Measurements from ENCODE around the gene MKI67. TPM values are rescaled to one million over a fixed set of nuclear protein-coding genes. Genes with fewer than 3 reads are reported as not detected.
A peak's percentile ranks its signal among the peaks of the same experiment; 100 is the strongest.

MKI67 gene
- total RNA-seq, 1 donor from 2014 or later, result 42.8 TPM

- DNase-seq (ENCODE audit: low spot score in 2 of 2, unreplicated experiment in 2 of 2), result peak in 1 of 2 experiments; percentile 35
- no peaks in the 10 kb centered on the region for H3K4me1 Mint-ChIP-seq
These were observed 34.5 kb downstream of the MKI67 start for GRCh38 chr10:128091636-128092210.

DNA sequence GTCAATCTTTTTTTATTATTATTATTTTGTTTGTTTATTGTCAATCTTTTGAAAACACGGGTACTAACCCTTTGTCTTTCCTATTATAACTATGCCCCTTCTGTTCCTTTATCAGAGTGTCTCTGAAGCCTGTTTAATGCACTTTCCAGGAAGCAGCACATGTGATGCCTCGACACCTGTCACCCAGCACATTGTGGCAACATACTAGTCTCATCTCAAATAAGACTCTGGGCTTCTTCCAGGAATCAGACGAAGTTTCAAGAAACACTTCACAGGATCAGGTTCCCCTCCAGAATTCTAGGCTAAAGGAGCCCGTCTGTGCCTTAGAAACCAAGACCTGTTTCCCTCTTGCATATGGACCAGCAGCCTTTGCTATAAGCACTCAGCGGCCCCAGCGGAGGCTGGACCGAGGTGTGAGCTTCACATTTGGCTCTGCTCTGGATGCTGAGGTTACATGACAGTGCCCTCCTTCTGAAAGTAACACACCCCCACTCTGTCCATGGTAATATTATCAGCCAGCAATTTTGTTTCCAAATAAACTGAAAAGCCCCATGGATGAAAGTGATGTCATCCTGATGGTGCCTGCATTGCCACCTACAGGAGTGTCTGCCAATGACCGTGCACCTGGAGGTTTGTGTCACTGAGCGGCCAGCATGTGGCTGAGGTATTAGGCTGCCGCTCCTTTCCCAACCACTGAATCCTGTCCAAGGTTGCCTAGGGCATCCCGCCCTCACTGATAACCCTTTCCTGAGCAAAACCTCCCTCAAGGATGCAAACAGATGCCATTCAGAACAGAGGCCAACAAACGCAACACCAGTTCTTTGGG lies 38.1 kb downstream of the MKI67 start:
- Mint-ChIP-seq H3K36me3 (no peaks in the 10 kb centered on the region), H3K9me3 (no peaks in the 10 kb centered on the region), H3K27ac (no peak overlapping the region), H3K4me1 (no peaks in the 10 kb centered on the region), H3K4me3 (no peak overlapping the region), H3K27me3 (ENCODE audit: low read depth) (no peaks in the 10 kb centered on the region)
- TF ChIP-seq, protein P1, sequence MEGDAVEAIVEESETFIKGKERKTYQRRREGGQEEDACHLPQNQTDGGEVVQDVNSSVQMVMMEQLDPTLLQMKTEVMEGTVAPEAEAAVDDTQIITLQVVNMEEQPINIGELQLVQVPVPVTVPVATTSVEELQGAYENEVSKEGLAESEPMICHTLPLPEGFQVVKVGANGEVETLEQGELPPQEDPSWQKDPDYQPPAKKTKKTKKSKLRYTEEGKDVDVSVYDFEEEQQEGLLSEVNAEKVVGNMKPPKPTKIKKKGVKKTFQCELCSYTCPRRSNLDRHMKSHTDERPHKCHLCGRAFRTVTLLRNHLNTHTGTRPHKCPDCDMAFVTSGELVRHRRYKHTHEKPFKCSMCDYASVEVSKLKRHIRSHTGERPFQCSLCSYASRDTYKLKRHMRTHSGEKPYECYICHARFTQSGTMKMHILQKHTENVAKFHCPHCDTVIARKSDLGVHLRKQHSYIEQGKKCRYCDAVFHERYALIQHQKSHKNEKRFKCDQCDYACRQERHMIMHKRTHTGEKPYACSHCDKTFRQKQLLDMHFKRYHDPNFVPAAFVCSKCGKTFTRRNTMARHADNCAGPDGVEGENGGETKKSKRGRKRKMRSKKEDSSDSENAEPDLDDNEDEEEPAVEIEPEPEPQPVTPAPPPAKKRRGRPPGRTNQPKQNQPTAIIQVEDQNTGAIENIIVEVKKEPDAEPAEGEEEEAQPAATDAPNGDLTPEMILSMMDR (IDR thresholded peaks at IDR 0.05; ENCODE audit: unreplicated experiment), result no peak
- DNase-seq (ENCODE audit: low spot score in 2 of 2, unreplicated experiment in 2 of 2), result no peak

More at GRCh38 chr10:128091636-128092210, 34.5 kb downstream of the MKI67 start:
- Mint-ChIP-seq H3K9me3 (no peaks in the 10 kb centered on the region), H3K27ac (no peak overlapping the region), H3K4me3 (no peak overlapping the region), H3K27me3 (ENCODE audit: low read depth) (no peaks in the 10 kb centered on the region), H3K36me3 (no peaks in the 10 kb centered on the region)
- TF ChIP-seq, protein P1 (IDR thresholded peaks at IDR 0.05; ENCODE audit: unreplicated experiment), result no peak

- TF ChIP-seq, protein P1 (IDR thresholded peaks at IDR 0.05; ENCODE audit: unreplicated experiment), result no peak
- Mint-ChIP-seq H3K9me3 (no peaks in the 10 kb centered on the region), H3K27ac (no peak overlapping the region), H3K36me3 (no peaks in the 10 kb centered on the region), H3K4me3 (no peak overlapping the region), H3K4me1 (no peaks in the 10 kb centered on the region), H3K27me3 (ENCODE audit: low read depth) (no peaks in the 10 kb centered on the region)
- DNase-seq (ENCODE audit: low spot score in 2 of 2, unreplicated experiment in 2 of 2), result no peak
These were observed 38.9 kb downstream of the MKI67 start for GRCh38 chr10:128087146-128087883.

DNA sequence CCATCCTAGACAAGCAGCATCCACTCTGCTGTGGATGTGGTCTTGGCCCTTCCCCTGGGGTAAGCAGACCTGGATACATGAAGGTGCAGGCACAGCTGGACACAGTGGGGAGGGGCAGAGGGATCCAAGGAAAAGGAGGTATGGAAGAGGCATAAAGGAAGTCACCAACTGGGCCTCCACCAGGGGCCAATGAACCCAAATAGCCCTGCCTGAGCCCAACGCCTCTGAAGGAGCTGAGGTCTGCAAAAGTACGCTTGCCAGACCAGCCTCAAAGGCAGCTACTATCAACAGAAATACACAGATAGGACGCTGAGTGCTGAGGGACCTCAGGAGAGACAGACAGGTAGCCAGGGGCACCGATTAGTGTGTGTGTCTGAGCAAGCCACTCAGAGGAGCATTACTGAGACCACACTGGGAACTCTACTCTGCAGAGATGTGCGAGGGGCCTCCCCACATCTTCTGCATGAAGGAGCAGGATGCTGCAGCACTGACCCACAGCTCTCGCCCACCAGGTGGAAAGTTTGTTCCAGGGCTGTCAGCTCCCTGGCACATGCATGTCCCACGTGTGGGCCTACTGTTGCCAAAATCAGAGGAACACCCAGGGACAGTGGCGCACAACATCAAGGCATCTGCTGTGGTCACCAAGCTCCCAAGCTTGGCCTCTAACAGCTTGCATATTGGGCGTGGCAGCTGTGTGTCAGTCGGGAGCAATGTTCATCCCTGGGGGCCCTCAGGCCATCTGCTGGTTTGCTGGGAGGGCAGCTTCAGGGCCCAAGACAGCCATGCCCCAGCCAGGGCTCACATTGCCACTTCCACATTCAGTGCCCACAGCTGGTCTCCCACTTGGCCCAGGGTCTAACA lies 40.0 kb downstream of the MKI67 start:
- Mint-ChIP-seq H3K27me3 (ENCODE audit: low read depth) (no peaks in the 10 kb centered on the region), H3K4me1 (no peaks in the 10 kb centered on the region), H3K27ac (no peak overlapping the region), H3K4me3 (no peak overlapping the region), H3K9me3 (no peaks in the 10 kb centered on the region), H3K36me3 (no peaks in the 10 kb centered on the region)
- peak in 1 of 2 experiments; percentile 33 for DNase-seq (ENCODE audit: low spot score in 2 of 2, unreplicated experiment in 2 of 2)
- TF ChIP-seq, protein P1 (IDR thresholded peaks at IDR 0.05; ENCODE audit: unreplicated experiment), result no peak

- no peak overlapping the region for H3K27ac Mint-ChIP-seq
- no peak for DNase-seq (ENCODE audit: low spot score in 2 of 2, unreplicated experiment in 2 of 2)
- H3K27me3 Mint-ChIP-seq (ENCODE audit: low read depth), result no peaks in the 10 kb centered on the region
- H3K4me3 Mint-ChIP-seq, result no peak overlapping the region
- TF ChIP-seq, protein P1 (IDR thresholded peaks at IDR 0.05; ENCODE audit: unreplicated experiment), result no peak
- H3K9me3 Mint-ChIP-seq, result no peaks in the 10 kb centered on the region
- H3K36me3 Mint-ChIP-seq, result no peaks in the 10 kb centered on the region
- H3K4me1 Mint-ChIP-seq, result no peaks in the 10 kb centered on the region
These were observed 41.2 kb downstream of the MKI67 start for GRCh38 chr10:128084991-128085390.

All from mesothelial cell of epicardium (in vitro differentiated cells).